Neural cell (in vitro differentiated cells): Measurements from ENCODE around the gene ARPC5. TPM values are rescaled to one million over a fixed set of nuclear protein-coding genes. Genes with fewer than 3 reads are reported as not detected.

Experiments
- H2AFZ ChIP-seq: fragments of 200-600, 300-800 bp; sonication (generic), shearing (Covaris generic); 2 replicates; pipeline ENCODE4 v1.6.0; 2014; ENCODE audit warnings: low read depth, mild to moderate bottlenecking, antibody characterized with exemption, low read length, moderate library complexity
- H3F3A ChIP-seq: fragments of 200-600 bp; shearing (Covaris generic); 2 replicates; pipeline ENCODE4 v1.6.1; 2016; ENCODE audit warnings: mild to moderate bottlenecking, moderate library complexity, mixed read lengths, antibody characterized with exemption, low read length; ENCODE audit not compliant: insufficient read depth, poor library complexity, severe bottlenecking
- H3K27ac ChIP-seq: fragments of 200-600, 300-800 bp; sonication (generic), shearing (Covaris generic); 2 replicates; pipeline ENCODE4 v1.5.1; 2014; ENCODE audit warnings: mild to moderate bottlenecking, low read length, moderate library complexity
- H3K27me3 ChIP-seq: fragments of 300-800, 200-600 bp; sonication (generic), shearing (Covaris generic); 2 replicates; pipeline ENCODE4 v1.6.0; 2014; ENCODE audit warnings: mild to moderate bottlenecking, low read depth, low read length, moderate library complexity; ENCODE audit not compliant: insufficient read depth
- H3K36me3 ChIP-seq: fragments of 300-800, 200-600 bp; sonication (generic), shearing (Covaris generic); 2 replicates; pipeline ENCODE4 v1.5.1; 2014; ENCODE audit warnings: mild to moderate bottlenecking, antibody characterized with exemption, low read length, moderate library complexity; ENCODE audit not compliant: insufficient read depth
- H3K4me2 ChIP-seq: fragments of 300-800, 200-600 bp; sonication (generic), shearing (Covaris generic); 2 replicates; pipeline ENCODE4 v1.6.0; 2014; ENCODE audit warnings: mild to moderate bottlenecking, low read length
- H3K4me3 ChIP-seq: fragments of 300-800, 200-600 bp; sonication (generic), shearing (Covaris generic); 2 replicates; pipeline ENCODE4 v1.5.1; 2014; ENCODE audit warnings: mild to moderate bottlenecking, low read length, moderate library complexity
- H3K79me2 ChIP-seq: fragments of 200-600 bp; shearing (Covaris generic); replicated peaks from 2 replicates; pipeline ENCODE4 v1.6.0; 2014; ENCODE audit warnings: mild to moderate bottlenecking, low read length, moderate library complexity; ENCODE audit not compliant: insufficient read depth
- H3K9ac ChIP-seq: fragments of 300-800, 200-600 bp; sonication (generic), shearing (Covaris generic); 2 replicates; pipeline ENCODE4 v1.6.1; 2016; ENCODE audit warnings: mild to moderate bottlenecking, low read length, mixed read lengths
- H3K9me2 ChIP-seq: fragments of 200-600 bp; shearing (Covaris generic); 2 replicates; pipeline ENCODE4 v1.6.1; 2016; ENCODE audit warnings: mild to moderate bottlenecking, low read length, mixed read lengths; ENCODE audit not compliant: insufficient read depth
- H3K9me3 ChIP-seq: fragments of 200-600, 300-800 bp; sonication (generic), shearing (Covaris generic); 2 replicates; pipeline ENCODE4 v1.6.1; 2016; ENCODE audit warnings: mild to moderate bottlenecking, mixed run types, low read length, moderate library complexity, mixed read lengths
- H4K20me1 ChIP-seq: fragments of 200-600 bp; shearing (Covaris generic); 2 replicates; pipeline ENCODE4 v1.6.1; 2016; ENCODE audit warnings: mild to moderate bottlenecking, mixed run types; ENCODE audit not compliant: insufficient read depth
- EP300 ChIP-seq: fragments of 450-650 bp; conservative IDR thresholded peaks from 2 replicates; pipeline ENCODE4 v1.6.1; 2014; ENCODE audit warnings: antibody characterized with exemption, mild to moderate bottlenecking, moderate library complexity; ENCODE audit not compliant: poor library complexity, severe bottlenecking
- EZH2 ChIP-seq: fragments of 200-600, 300-800 bp; shearing (Covaris generic), sonication (generic); IDR thresholded peaks from 2 replicates; pipeline ENCODE4 v1.6.1; 2014; ENCODE audit warnings: antibody characterized with exemption, low read length, borderline replicate concordance, mild to moderate bottlenecking; ENCODE audit not compliant: insufficient read depth, poor library complexity, severe bottlenecking
- MXI1 ChIP-seq: fragments of 450-650 bp; conservative IDR thresholded peaks from 2 replicates; pipeline ENCODE4 v1.6.1; 2014; ENCODE audit warnings: antibody characterized with exemption, mild to moderate bottlenecking; ENCODE audit not compliant: poor library complexity, severe bottlenecking
- POLR2AphosphoS5 ChIP-seq: IDR thresholded peaks from 2 replicates; pipeline ENCODE4 v1.6.1; 2012
- RAD21 ChIP-seq: fragments of 450-650 bp; conservative IDR thresholded peaks from 2 replicates; pipeline ENCODE4 v1.6.1; 2014; ENCODE audit warnings: antibody characterized with exemption, mild to moderate bottlenecking, moderate library complexity
- SMC3 ChIP-seq: fragments of 450-650 bp; conservative IDR thresholded peaks from 2 replicates; pipeline ENCODE4 v1.6.1; 2014; ENCODE audit warnings: antibody characterized with exemption, mild to moderate bottlenecking, moderate library complexity; ENCODE audit not compliant: poor library complexity
- TAF1 ChIP-seq: IDR thresholded peaks from 2 replicates; pipeline ENCODE4 v1.6.1; 2012; ENCODE audit warnings: low read depth
- polyA plus RNA-seq: library from polyadenylated mRNA; depleted of rRNA; stranded (reverse); fragments of >200 nt; gene quantifications from 2 replicates; pipeline ENCODE4 v1.2.3, GENCODE V29; 2014
- TF ChIP-seq, protein P1 (sequence below): IDR thresholded peaks from 2 replicates; pipeline ENCODE4 v1.6.1; 2012; ENCODE audit warnings: borderline replicate concordance
- TF ChIP-seq, protein P2 (sequence below): fragments of 450-650 bp; IDR thresholded peaks from 2 replicates; pipeline ENCODE4 v1.5.1; 2014; ENCODE audit warnings: antibody characterized with exemption, mild to moderate bottlenecking, moderate library complexity; ENCODE audit not compliant: poor library complexity, severe bottlenecking

The ARPC5 gene
- polyA plus RNA-seq, 1 donor from 2014 or later = 197 TPM

DNA sequence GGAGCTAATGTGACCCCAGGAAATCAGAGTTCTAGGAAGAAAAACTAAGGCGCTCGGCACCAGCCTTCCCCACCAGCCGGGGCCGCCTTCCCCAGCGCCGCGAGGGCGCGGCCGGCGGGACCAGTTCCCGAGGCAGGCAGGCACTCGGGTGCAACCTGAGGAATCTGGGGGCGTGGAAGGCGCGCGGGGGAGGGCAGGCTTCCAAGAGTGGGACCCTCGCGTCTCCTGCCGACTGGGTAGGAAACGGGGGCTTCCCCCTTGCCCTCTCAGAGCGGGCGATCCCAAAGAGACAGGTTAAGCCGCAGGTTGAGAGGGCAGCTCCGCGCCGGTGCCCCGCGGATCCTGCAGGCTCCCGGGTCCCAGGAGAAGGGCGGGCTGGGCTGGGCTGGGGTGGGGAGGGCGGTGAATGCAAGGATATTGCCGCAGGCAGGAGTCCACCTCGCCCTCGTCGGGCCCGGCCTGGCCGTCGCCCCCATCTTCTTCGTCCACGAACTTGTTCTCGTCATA lies 431 bp downstream of the ARPC5 start:
- TF ChIP-seq, protein P1, sequence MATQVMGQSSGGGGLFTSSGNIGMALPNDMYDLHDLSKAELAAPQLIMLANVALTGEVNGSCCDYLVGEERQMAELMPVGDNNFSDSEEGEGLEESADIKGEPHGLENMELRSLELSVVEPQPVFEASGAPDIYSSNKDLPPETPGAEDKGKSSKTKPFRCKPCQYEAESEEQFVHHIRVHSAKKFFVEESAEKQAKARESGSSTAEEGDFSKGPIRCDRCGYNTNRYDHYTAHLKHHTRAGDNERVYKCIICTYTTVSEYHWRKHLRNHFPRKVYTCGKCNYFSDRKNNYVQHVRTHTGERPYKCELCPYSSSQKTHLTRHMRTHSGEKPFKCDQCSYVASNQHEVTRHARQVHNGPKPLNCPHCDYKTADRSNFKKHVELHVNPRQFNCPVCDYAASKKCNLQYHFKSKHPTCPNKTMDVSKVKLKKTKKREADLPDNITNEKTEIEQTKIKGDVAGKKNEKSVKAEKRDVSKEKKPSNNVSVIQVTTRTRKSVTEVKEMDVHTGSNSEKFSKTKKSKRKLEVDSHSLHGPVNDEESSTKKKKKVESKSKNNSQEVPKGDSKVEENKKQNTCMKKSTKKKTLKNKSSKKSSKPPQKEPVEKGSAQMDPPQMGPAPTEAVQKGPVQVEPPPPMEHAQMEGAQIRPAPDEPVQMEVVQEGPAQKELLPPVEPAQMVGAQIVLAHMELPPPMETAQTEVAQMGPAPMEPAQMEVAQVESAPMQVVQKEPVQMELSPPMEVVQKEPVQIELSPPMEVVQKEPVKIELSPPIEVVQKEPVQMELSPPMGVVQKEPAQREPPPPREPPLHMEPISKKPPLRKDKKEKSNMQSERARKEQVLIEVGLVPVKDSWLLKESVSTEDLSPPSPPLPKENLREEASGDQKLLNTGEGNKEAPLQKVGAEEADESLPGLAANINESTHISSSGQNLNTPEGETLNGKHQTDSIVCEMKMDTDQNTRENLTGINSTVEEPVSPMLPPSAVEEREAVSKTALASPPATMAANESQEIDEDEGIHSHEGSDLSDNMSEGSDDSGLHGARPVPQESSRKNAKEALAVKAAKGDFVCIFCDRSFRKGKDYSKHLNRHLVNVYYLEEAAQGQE = no peak
- TF ChIP-seq MXI1 = peak; percentile 3
- TF ChIP-seq, protein P2, sequence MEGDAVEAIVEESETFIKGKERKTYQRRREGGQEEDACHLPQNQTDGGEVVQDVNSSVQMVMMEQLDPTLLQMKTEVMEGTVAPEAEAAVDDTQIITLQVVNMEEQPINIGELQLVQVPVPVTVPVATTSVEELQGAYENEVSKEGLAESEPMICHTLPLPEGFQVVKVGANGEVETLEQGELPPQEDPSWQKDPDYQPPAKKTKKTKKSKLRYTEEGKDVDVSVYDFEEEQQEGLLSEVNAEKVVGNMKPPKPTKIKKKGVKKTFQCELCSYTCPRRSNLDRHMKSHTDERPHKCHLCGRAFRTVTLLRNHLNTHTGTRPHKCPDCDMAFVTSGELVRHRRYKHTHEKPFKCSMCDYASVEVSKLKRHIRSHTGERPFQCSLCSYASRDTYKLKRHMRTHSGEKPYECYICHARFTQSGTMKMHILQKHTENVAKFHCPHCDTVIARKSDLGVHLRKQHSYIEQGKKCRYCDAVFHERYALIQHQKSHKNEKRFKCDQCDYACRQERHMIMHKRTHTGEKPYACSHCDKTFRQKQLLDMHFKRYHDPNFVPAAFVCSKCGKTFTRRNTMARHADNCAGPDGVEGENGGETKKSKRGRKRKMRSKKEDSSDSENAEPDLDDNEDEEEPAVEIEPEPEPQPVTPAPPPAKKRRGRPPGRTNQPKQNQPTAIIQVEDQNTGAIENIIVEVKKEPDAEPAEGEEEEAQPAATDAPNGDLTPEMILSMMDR = no peak
- TF ChIP-seq POLR2AphosphoS5 = no peak
- no peak for TF ChIP-seq TAF1
- Histone ChIP-seq H3F3A (no peaks in the 10 kb centered on the region), H3K79me2 (peaks cover 62% of the 10 kb centered on the region), H3K9me2 (no peaks in the 10 kb centered on the region), H3K9me3 (no peaks in the 10 kb centered on the region), H2AFZ (peak overlapping the region; percentile 25), H4K20me1 (no peaks in the 10 kb centered on the region), H3K4me2 (peak overlapping the region; percentile 75), H3K9ac (peak overlapping the region; percentile 85), H3K27me3 (no peaks in the 10 kb centered on the region), H3K36me3 (no peaks in the 10 kb centered on the region), H3K4me3 (peak overlapping the region; percentile 82), H3K27ac (peak overlapping the region; percentile 87)

DNA sequence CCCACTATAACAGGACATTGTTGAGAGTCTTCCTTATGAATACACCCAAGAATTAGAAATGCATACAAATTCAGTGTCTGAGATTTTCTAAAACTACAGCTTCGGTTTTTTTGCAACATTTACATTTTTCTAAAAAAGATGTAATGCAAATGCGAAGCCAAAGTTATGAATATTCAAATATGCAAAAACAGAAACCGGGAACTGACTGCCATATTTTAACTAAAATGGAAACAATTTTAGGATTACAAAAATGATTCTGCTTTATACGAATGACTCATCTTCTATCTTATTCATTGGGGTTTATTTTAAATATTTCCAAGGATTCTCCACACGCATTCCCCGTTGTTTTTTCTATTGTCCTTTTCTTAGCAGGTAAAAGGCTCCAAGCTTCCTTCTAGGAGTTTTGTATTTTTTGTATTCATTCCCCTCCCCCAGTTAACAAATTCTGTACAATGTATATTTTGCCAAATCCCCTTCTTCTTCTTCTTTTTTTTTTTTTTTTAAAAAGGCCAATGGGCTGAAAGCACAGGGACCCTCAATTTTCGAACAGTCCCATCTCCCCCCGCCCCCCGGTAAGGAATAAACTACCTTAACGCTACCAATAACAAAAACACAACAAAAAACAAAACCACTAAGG lies 1.0 kb downstream of the ARPC5 start:
- Histone ChIP-seq H3K79me2 (peaks cover 61% of the 10 kb centered on the region), H3F3A (no peaks in the 10 kb centered on the region), H2AFZ (no peak overlapping the region), H3K4me2 (peak overlapping the region; percentile 75), H3K36me3 (no peaks in the 10 kb centered on the region), H3K4me3 (peak overlapping the region; percentile 82), H3K27me3 (no peaks in the 10 kb centered on the region), H3K9me3 (no peaks in the 10 kb centered on the region), H3K9ac (peak overlapping the region; percentile 85), H4K20me1 (no peaks in the 10 kb centered on the region), H3K27ac (peak overlapping the region; percentile 87), H3K9me2 (no peaks in the 10 kb centered on the region)
- no peak for TF ChIP-seq EP300
- no peak for TF ChIP-seq MXI1
- no peak for TF ChIP-seq SMC3
- TF ChIP-seq, protein P2 = no peak
- no peak for TF ChIP-seq TAF1
- TF ChIP-seq POLR2AphosphoS5 = no peak
- no peak for TF ChIP-seq EZH2
- TF ChIP-seq, protein P1 = no peak
- TF ChIP-seq RAD21 = no peak
